Measurements from ENCODE around the gene SZT2.
A peak's percentile ranks its signal among the peaks of the same experiment; 100 is the strongest.
"Not testable (repeated sequence)": the region's sequence is repeated elsewhere in the genome, so short reads cannot be mapped to it uniquely, and the experiment has no call there.

Gene SZT2

DNA sequence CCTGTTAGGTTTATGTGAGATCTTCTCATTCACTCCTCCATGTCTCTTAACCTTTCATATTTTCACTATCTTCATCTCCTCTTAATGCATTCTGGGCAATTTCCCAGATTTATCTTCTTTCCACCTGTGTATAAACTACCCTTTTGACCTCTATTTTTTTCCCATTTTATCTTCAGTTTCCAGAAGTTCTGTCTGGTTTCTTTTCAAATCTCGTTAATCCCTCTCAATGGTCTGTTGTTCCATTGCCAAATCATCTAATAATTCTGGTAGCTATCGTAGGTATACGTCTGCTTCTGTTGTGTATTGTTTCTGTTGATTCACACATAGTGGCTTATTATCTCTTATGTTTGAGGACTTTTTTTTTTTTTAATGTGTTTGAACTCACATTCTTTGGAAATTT, 89.7 kb downstream of the SZT2 start:
- Histone ChIP-seq H3K4me3 (ENCODE audit: low read depth, low read length) (no peak overlapping the region), H3K4me1 (ENCODE audit: control insufficient read depth, insufficient read depth, low read length) (peaks cover 3% of the 10 kb centered on the region; the same call in 1 of the 2 replicates), H3K27ac (ENCODE audit: low read depth, low read length) (no peak overlapping the region)

DNA sequence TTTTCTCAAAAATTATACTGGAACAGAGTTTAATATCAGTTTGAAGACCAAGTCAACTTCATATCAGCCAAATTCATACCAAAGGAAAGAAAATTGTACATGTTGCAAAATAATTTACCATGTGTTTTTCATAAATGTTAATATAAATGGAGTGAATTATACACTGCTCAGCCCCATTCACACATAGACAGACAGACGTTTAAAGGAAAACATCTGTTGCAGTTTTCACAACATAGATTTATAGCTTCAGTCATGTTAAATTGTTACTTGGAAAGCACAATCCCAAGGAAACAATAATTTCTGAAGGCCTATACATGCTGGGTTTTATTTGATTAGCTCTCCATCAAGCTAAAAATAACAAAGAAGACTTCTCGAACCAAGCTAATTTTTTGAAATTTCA, 91.8 kb downstream of the SZT2 start:
- Histone ChIP-seq H3K9ac (ENCODE audit: low read depth, low read length) (no peak overlapping the region), H3K4me3 (ENCODE audit: low read depth, low read length) (no peak overlapping the region), H3K27ac (ENCODE audit: low read depth, low read length) (no peak overlapping the region), H3K36me3 (ENCODE audit: control insufficient read depth, insufficient read depth, low read length) (no peaks in the 10 kb centered on the region), H3K9me3 (ENCODE audit: control insufficient read depth, insufficient read depth, low read length) (no peaks in the 10 kb centered on the region), H3K27me3 (ENCODE audit: control insufficient read depth, insufficient read depth, low read length) (no peaks in the 10 kb centered on the region), H3K4me1 (ENCODE audit: control insufficient read depth, insufficient read depth, low read length) (no peaks in the 10 kb centered on the region; the same call in 1 of the 2 replicates)

More for the DNA sequence above, 89.7 kb downstream of the SZT2 start:
- H3K27me3 ChIP-seq (ENCODE audit: control insufficient read depth, insufficient read depth, low read length), result no peaks in the 10 kb centered on the region
- H3K9me3 ChIP-seq (ENCODE audit: control insufficient read depth, insufficient read depth, low read length), result no peaks in the 10 kb centered on the region
- no peaks in the 10 kb centered on the region for H3K36me3 ChIP-seq (ENCODE audit: control insufficient read depth, insufficient read depth, low read length)
- no peak overlapping the region for H3K9ac ChIP-seq (ENCODE audit: low read depth, low read length)

DNA sequence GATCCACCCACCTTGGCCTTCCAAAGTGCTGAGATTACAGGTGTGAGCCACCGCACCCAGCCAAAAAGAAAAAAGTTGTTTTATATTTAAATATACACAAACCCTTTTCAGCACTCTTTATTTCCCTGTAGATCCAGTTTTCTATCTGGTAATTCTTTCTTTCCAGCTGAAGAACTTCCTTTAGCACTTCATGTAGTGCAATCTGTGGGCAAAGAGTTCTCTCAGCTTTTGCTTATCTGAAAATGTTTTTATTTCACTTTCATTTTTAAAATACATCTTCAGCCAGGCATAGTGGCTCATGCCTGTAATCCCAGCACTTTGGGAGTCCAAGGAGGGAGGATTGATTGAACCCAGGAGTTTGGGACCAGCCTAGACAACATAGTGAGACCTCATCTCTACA, 92.5 kb downstream of the SZT2 start:
- Histone ChIP-seq H3K36me3 (ENCODE audit: control insufficient read depth, insufficient read depth, low read length) (no peaks in the 10 kb centered on the region), H3K27me3 (ENCODE audit: control insufficient read depth, insufficient read depth, low read length) (no peaks in the 10 kb centered on the region), H3K4me1 (ENCODE audit: control insufficient read depth, insufficient read depth, low read length) (no peaks in the 10 kb centered on the region), H3K9ac (ENCODE audit: low read depth, low read length) (no peak overlapping the region), H3K9me3 (ENCODE audit: control insufficient read depth, insufficient read depth, low read length) (no peaks in the 10 kb centered on the region), H3K27ac (ENCODE audit: low read depth, low read length) (no peak overlapping the region), H3K4me3 (ENCODE audit: low read depth, low read length) (no peak overlapping the region)

DNA sequence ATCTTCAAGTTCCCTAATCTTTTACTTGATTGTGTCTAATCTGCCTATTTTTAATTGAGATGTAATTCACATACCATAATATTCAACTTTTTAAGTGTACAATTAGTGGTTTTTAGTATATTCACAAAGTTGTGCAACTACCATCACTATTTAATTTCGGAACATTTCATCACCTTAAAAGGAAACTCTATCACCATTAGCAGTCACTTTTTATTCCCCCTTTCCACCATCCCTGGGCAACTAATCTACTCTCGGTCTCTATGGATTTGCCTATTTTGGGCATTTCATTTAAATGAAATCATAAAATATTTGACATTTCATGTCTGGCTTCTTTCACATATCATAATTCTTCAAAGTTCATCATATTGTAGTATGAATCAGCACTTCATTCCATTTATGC, 94.7 kb downstream of the SZT2 start:
- Histone ChIP-seq H3K4me3 (ENCODE audit: low read depth, low read length) (no peak overlapping the region), H3K9ac (ENCODE audit: low read depth, low read length) (no peak overlapping the region), H3K4me1 (ENCODE audit: control insufficient read depth, insufficient read depth, low read length) (no peaks in the 10 kb centered on the region), H3K27me3 (ENCODE audit: control insufficient read depth, insufficient read depth, low read length) (no peaks in the 10 kb centered on the region), H3K27ac (ENCODE audit: low read depth, low read length) (no peak overlapping the region), H3K36me3 (ENCODE audit: control insufficient read depth, insufficient read depth, low read length) (no peaks in the 10 kb centered on the region), H3K9me3 (ENCODE audit: control insufficient read depth, insufficient read depth, low read length) (no peaks in the 10 kb centered on the region)

DNA sequence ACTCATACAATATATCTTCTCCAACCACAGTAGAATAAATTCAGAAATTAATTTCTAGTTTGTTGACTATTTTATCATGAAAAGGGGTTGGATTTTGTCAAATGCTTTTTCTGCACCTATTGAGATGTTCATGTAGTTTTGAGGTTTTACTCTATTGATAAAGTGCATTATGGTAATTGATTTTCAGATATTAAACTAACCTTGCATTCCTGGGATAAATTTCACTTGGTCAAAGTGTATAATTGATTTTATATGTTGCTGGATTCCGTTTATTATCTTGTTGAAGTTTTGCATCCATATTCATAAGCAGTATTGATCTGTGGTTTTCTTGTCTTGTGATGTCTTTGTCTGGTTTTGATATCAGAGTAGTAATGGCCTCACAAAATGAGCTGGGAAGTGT, 98.5 kb downstream of the SZT2 start:
- no peak overlapping the region for H3K9ac ChIP-seq (ENCODE audit: low read depth, low read length)
- H3K4me3 ChIP-seq (ENCODE audit: low read depth, low read length), result no peak overlapping the region
- H3K9me3 ChIP-seq (ENCODE audit: control insufficient read depth, insufficient read depth, low read length), result no peaks in the 10 kb centered on the region
- H3K4me1 ChIP-seq (ENCODE audit: control insufficient read depth, insufficient read depth, low read length), result no peaks in the 10 kb centered on the region
- H3K27me3 ChIP-seq (ENCODE audit: control insufficient read depth, insufficient read depth, low read length), result no peaks in the 10 kb centered on the region
- H3K27ac ChIP-seq (ENCODE audit: low read depth, low read length), result no peak overlapping the region
- H3K36me3 ChIP-seq (ENCODE audit: control insufficient read depth, insufficient read depth, low read length), result no peaks in the 10 kb centered on the region

DNA sequence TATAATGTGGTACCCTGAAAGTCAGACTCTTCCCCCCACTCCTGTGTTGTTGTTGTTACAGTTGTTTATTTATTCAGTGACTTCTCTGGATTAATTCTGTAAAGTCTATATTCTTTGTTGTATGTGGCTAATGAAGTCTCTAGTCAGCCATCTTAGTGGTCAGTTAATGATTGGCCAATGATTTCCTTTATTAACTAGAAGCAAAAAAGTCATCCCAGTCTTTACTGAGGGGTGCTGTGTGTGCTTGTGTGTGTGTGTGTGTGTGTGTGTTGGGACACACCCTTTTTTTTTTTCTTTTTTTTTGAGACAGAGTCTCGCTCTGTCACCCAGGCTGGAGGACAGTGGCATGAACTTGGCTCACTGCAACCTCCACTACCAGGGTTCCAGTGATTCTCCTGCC, 101.4 kb downstream of the SZT2 start:
- H3K27ac ChIP-seq (ENCODE audit: low read depth, low read length), result no peak overlapping the region
- peaks cover 11% of the 10 kb centered on the region for H3K4me1 ChIP-seq (ENCODE audit: control insufficient read depth, insufficient read depth, low read length)
- no peaks in the 10 kb centered on the region for H3K36me3 ChIP-seq (ENCODE audit: control insufficient read depth, insufficient read depth, low read length)
- no peaks in the 10 kb centered on the region for H3K27me3 ChIP-seq (ENCODE audit: control insufficient read depth, insufficient read depth, low read length)
- no peak overlapping the region for H3K4me3 ChIP-seq (ENCODE audit: low read depth, low read length)
- H3K9me3 ChIP-seq (ENCODE audit: control insufficient read depth, insufficient read depth, low read length), result no peaks in the 10 kb centered on the region
- H3K9ac ChIP-seq (ENCODE audit: low read depth, low read length), result no peak overlapping the region

DNA sequence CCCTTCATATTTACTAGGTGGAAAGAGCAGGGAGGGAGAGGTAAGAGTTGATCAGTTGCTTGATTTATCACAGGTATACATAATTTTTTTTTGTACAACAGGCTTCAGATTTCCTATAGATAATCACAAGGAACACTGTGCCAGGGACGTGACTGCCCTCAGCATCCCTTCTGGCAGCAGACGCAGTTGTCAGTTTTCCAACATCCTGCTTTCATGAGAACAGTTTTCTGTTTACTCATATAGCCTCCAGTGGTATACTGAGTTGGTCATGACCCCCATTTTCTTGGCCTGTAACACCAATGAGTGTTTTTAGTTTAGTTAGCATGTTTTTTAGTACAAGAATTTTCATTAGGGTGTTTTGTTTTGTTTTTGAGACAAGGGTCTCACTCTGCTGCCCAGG, 103.1 kb downstream of the SZT2 start:
- Histone ChIP-seq H3K4me1 (ENCODE audit: control insufficient read depth, insufficient read depth, low read length) (peaks cover 11% of the 10 kb centered on the region), H3K4me3 (ENCODE audit: low read depth, low read length) (no peak overlapping the region), H3K27me3 (ENCODE audit: control insufficient read depth, insufficient read depth, low read length) (no peaks in the 10 kb centered on the region), H3K36me3 (ENCODE audit: control insufficient read depth, insufficient read depth, low read length) (no peaks in the 10 kb centered on the region), H3K27ac (ENCODE audit: low read depth, low read length) (no peak overlapping the region), H3K9ac (ENCODE audit: low read depth, low read length) (no peak overlapping the region), H3K9me3 (ENCODE audit: control insufficient read depth, insufficient read depth, low read length) (no peaks in the 10 kb centered on the region)

DNA sequence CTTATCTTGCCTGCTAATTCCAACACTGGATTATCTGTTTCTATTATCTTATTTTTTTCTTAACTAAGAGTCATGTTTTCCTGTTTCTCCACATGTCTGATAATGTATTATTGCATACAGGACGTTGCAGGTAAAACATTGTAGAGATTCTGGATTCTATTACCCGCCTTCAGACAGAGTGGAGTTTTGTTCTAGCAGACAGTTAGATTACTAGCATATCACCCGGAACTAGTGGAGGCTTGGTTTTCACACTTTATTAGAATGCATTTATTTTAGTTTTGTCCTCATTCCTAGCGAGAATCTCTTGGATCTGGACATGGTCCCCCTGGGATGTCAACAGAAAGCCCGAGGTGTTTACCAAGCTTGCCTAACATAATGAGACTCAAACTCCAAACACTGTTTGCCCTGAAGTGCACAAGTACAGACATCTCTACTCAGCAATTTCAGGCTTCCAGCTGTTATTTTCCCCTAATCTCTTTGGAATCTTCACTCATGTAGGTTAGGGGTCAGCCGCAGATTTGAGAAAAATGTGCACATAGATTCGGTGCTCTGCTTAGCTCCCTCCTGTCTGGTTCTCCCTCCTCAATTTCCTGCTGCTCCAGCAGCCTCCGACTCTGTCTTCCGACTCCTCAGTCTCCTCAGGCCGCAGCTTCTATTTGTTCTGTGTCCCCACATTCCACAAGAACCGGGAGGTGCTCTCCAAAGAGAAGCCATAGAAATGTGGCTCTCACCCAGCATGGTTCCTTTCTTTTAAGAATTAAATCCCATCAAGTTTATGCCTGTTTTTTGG, 104.2 kb downstream of the SZT2 start:
- Histone ChIP-seq H3K4me3 (ENCODE audit: low read depth, low read length) (0 out of 2 replicates have a peak overlapping the region, but pooled peaks have one; percentile 13), H3K4me1 (ENCODE audit: control insufficient read depth, insufficient read depth, low read length) (peaks cover 11% of the 10 kb centered on the region), H3K9ac (ENCODE audit: low read depth, low read length) (no peak overlapping the region), H3K27me3 (ENCODE audit: control insufficient read depth, insufficient read depth, low read length) (no peaks in the 10 kb centered on the region), H3K36me3 (ENCODE audit: control insufficient read depth, insufficient read depth, low read length) (no peaks in the 10 kb centered on the region), H3K9me3 (ENCODE audit: control insufficient read depth, insufficient read depth, low read length) (no peaks in the 10 kb centered on the region), H3K27ac (ENCODE audit: low read depth, low read length) (peak overlapping the region; percentile 54)

DNA sequence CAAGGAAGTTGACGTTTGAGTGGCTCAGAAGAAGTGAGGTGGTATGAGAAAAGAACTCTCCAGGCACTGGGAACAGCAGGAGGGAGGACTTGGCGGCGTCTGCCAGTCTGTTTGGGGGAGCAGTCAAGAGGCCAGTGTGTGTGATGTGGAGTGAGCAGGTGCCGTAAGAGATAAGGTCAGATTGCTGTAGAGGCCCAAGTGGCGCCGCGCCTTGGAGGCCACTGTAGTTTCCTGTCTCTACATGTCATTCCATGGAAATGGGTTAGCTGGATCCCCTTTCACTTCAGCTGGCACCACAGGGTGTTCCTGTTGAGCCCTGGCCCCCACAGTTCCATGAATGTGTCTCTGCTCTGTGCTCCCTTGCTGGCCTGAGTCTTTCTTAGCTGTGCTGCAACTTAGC, 105.5 kb downstream of the SZT2 start:
- H3K27ac ChIP-seq (ENCODE audit: low read depth, low read length), result no peak overlapping the region
- H3K36me3 ChIP-seq (ENCODE audit: control insufficient read depth, insufficient read depth, low read length), result no peaks in the 10 kb centered on the region
- H3K27me3 ChIP-seq (ENCODE audit: control insufficient read depth, insufficient read depth, low read length), result no peaks in the 10 kb centered on the region
- peaks cover 11% of the 10 kb centered on the region for H3K4me1 ChIP-seq (ENCODE audit: control insufficient read depth, insufficient read depth, low read length)
- no peaks in the 10 kb centered on the region for H3K9me3 ChIP-seq (ENCODE audit: control insufficient read depth, insufficient read depth, low read length)
- H3K9ac ChIP-seq (ENCODE audit: low read depth, low read length), result no peak overlapping the region
- H3K4me3 ChIP-seq (ENCODE audit: low read depth, low read length), result no peak overlapping the region

DNA sequence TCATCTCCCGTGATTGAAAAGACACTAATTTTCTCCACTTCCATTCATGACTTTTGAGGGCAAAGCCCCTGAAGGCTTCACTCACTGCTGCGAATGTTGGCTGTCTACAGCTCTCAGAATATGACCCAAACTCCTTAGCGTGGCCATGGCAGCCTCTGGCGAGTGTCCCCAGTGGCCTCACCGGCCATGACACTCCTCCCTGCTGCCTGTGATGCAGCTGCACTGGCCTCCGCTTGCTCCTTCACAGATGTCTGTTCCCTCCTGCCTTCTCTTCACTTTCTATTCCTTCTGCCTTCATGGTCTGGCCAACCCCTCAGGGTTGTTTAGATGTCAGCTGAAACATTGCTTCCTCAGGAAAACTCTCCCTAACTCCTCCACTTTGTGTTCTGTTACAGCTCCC, 110.2 kb downstream of the SZT2 start:
- H3K9me3 ChIP-seq (ENCODE audit: control insufficient read depth, insufficient read depth, low read length), result no peaks in the 10 kb centered on the region
- no peaks in the 10 kb centered on the region for H3K36me3 ChIP-seq (ENCODE audit: control insufficient read depth, insufficient read depth, low read length)
- H3K27ac ChIP-seq (ENCODE audit: low read depth, low read length), result no peak overlapping the region
- H3K9ac ChIP-seq (ENCODE audit: low read depth, low read length), result no peak overlapping the region
- H3K4me3 ChIP-seq (ENCODE audit: low read depth, low read length), result no peak overlapping the region
- H3K4me1 ChIP-seq (ENCODE audit: control insufficient read depth, insufficient read depth, low read length), result no peaks in the 10 kb centered on the region
- H3K27me3 ChIP-seq (ENCODE audit: control insufficient read depth, insufficient read depth, low read length), result no peaks in the 10 kb centered on the region

DNA sequence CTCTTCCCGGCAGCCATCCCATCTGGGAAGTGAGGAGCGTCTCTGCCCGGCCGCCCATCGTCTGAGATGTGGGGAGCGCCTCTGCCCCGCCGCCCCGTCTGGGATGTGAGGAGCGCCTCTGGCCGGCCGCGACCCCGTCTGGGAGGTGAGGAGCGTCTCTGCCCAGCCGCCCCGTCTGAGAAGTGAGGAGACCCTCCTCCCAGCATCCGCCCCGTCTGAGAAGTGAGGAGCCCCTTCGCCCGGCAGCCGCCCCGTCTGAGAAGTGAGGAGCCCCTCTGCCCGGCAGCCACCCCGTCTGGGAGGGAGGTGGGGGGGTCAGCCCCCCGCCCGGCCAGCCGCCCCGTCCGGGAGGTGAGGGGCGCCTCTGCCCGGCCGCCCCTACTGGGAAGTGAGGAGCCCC, 112.1 kb downstream of the SZT2 start:
- H3K4me3 ChIP-seq (ENCODE audit: low read depth, low read length); H3K9me3 ChIP-seq (ENCODE audit: control insufficient read depth, insufficient read depth, low read length); H3K27me3 ChIP-seq (ENCODE audit: control insufficient read depth, insufficient read depth, low read length); H3K36me3 ChIP-seq (ENCODE audit: control insufficient read depth, insufficient read depth, low read length); H3K4me1 ChIP-seq (ENCODE audit: control insufficient read depth, insufficient read depth, low read length); H3K27ac ChIP-seq (ENCODE audit: low read depth, low read length); H3K9ac ChIP-seq (ENCODE audit: low read depth, low read length): not testable (repeated sequence)
